Neural progenitor cell (in vitro differentiated cells): ENCODE results near the gene IPO7. TPM values are rescaled to one million over a fixed set of nuclear protein-coding genes. Genes with fewer than 3 reads are reported as not detected.
A peak's percentile ranks its signal among the peaks of the same experiment; 100 is the strongest.

Experiments used
- DNase-seq: peaks from one replicate; pipeline ENCODE4 v3.0.0-alpha.2; 2016; ENCODE audit warnings: low spot score
- H2AFZ ChIP-seq: fragments of 200-600 bp; sonication (generic); replicated peaks from 2 replicates; pipeline ENCODE4 v1.6.1; 2016; ENCODE audit warnings: antibody characterized with exemption
- H3F3A ChIP-seq: fragments of 200-600 bp; sonication (generic); 2 replicates; pipeline ENCODE4 v1.6.1; 2016; ENCODE audit warnings: antibody characterized with exemption, low read depth
- H3K27ac ChIP-seq: fragments of 200-600 bp; sonication (generic); 2 replicates; pipeline ENCODE4 v1.5.1; 2016; ENCODE audit warnings: mild to moderate bottlenecking
- H3K27me3 ChIP-seq: fragments of 200-600 bp; sonication (generic); 2 replicates; pipeline ENCODE4 v1.6.1; 2016; ENCODE audit warnings: mild to moderate bottlenecking, moderate library complexity
- H3K36me3 ChIP-seq: fragments of 200-600 bp; sonication (generic); 2 replicates; pipeline ENCODE4 v1.5.1; 2016
- H3K4me1 ChIP-seq: fragments of 200-600 bp; sonication (generic); 2 replicates; pipeline ENCODE4 v1.6.1; 2016; ENCODE audit warnings: mixed run types
- H3K4me2 ChIP-seq: fragments of 200-600 bp; sonication (generic); 2 replicates; pipeline ENCODE4 v1.6.1; 2016
- H3K4me3 ChIP-seq: fragments of 200-600 bp; sonication (generic); 2 replicates; pipeline ENCODE4 v1.5.1; 2016
- H3K79me2 ChIP-seq: fragments of 200-600 bp; sonication (generic); 2 replicates; pipeline ENCODE4 v1.6.1; 2016; ENCODE audit warnings: low read depth
- H3K9ac ChIP-seq: fragments of 200-600 bp; sonication (generic); 2 replicates; pipeline ENCODE4 v1.6.1; 2016
- H3K9me3 ChIP-seq: fragments of 200-600 bp; sonication (generic); 2 replicates; pipeline ENCODE4 v1.5.1; 2016; ENCODE audit warnings: low read depth
- H4K20me1 ChIP-seq: fragments of 200-600 bp; sonication (generic); 2 replicates; pipeline ENCODE4 v1.6.1; 2016; ENCODE audit warnings: low read depth
- H3K27ac Mint-ChIP-seq: 3 replicates; pipeline ENCODE4 v1.8.0; 2021; ENCODE audit warnings: mixed read lengths
- H3K27me3 Mint-ChIP-seq: 2 replicates; pipeline ENCODE4 v1.8.0; 2022; ENCODE audit warnings: low read depth, mild to moderate bottlenecking, inconsistent platforms, moderate library complexity, mixed read lengths; ENCODE audit not compliant: insufficient read depth
- H3K36me3 Mint-ChIP-seq: 3 replicates; pipeline ENCODE4 v1.8.0; 2021; ENCODE audit warnings: mixed read lengths
- H3K4me1 Mint-ChIP-seq: 3 replicates; pipeline ENCODE4 v1.8.0; 2021; ENCODE audit warnings: mixed read lengths
- H3K4me3 Mint-ChIP-seq: 3 replicates; pipeline ENCODE4 v1.8.0; 2021; ENCODE audit warnings: mild to moderate bottlenecking, moderate library complexity, mixed read lengths
- H3K9me3 Mint-ChIP-seq: 3 replicates; pipeline ENCODE4 v1.8.0; 2020; ENCODE audit warnings: mixed read lengths
- EZH2 ChIP-seq: fragments of 200-600 bp; sonication (generic); IDR thresholded peaks from 2 replicates; pipeline ENCODE4 v1.6.1; 2017; ENCODE audit warnings: antibody characterized with exemption, mild to moderate bottlenecking, moderate library complexity
- EZH2phosphoT487 ChIP-seq: fragments of 200-600 bp; sonication (generic); IDR thresholded peaks from 2 replicates; pipeline ENCODE4 v1.6.1; 2017; ENCODE audit warnings: antibody characterized with exemption
- total RNA-seq: library from RNA; depleted of rRNA; stranded (reverse); fragments of >200 nt; gene quantifications from 2 replicates; pipeline ENCODE4 v1.2.3, GENCODE V29; 2015; ENCODE audit warnings: low replicate concordance
- TF ChIP-seq, protein P1 (sequence below): fragments of 200-600 bp; sonication (generic); IDR thresholded peaks from 2 replicates; pipeline ENCODE4 v1.5.1; 2017; ENCODE audit warnings: antibody characterized with exemption, mild to moderate bottlenecking

IPO7 gene
- 157 and 231 TPM in 2 replicates for total RNA-seq

DNA sequence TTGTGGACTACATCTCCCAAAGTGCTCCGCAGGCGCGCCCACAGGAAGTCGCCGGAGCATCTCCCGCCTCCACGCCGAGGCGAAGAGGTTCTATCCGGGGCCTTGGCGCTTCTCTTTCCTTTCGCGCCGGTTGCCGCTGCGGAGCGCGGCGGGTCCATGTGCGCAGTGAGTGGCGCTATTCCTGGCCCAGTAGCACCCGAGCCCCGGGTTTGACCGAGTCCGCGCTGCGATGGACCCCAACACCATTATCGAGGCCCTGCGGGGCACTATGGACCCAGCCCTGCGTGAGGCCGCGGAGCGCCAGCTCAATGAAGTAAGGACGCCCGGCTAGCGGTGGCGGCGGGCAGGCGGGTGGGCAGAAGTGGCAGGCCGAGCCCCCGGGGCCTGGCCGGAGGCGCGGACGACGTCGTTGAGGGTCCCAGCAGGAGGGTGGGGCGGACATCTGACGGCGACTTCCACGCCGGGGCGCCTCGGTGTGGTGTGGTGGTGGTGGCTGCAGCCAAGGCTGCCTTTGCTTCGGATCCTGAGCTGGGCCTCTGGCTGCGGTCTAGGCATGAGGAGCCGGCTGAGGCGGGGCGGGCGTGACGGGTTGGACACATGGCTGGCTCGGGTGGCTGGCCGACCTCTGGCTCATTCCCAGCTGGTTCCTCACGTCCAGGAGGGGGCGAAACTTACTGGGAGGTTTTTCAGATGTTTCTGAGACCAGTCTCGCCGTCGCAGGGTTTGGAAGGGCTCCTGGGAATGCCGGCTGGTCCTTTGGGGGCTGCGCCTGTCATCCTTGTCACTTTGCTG is at the start of gene IPO7:
TSS of gene IPO7 (plus strand) at position 118 of the 792 bp plus-strand sequence. CDS start at position 230, 112 bp downstream.
- Histone ChIP-seq H4K20me1 (peaks cover 44% of the 10 kb centered on the region), H3K4me2 (peak within 1 kb of the TSS; percentile 84), H3K9me3 (no peaks in the 10 kb centered on the region), H3K4me1 (peaks cover 15% of the 10 kb centered on the region), H3K27ac (peak within 1 kb of the TSS; percentile 60), H3F3A (peaks cover 17% of the 10 kb centered on the region), H3K27me3 (no peaks in the 10 kb centered on the region), H3K4me3 (peak within 1 kb of the TSS; percentile 64), H3K9ac (peak within 1 kb of the TSS; percentile 60), H2AFZ (peak within 1 kb of the TSS; percentile 84), H3K79me2 (peaks cover 52% of the 10 kb centered on the region), H3K36me3 (no peaks in the 10 kb centered on the region)
- Mint-ChIP-seq H3K9me3 (no peaks in the 10 kb centered on the region), H3K27ac (peak within 1 kb of the TSS; percentile 82), H3K4me1 (peaks cover 35% of the 10 kb centered on the region), H3K4me3 (peak within 1 kb of the TSS; percentile 96), H3K36me3 (peaks cover 10% of the 10 kb centered on the region), H3K27me3 (peaks cover 5% of the 10 kb centered on the region)
- TF ChIP-seq EZH2, result no peak
- TF ChIP-seq, protein P1, sequence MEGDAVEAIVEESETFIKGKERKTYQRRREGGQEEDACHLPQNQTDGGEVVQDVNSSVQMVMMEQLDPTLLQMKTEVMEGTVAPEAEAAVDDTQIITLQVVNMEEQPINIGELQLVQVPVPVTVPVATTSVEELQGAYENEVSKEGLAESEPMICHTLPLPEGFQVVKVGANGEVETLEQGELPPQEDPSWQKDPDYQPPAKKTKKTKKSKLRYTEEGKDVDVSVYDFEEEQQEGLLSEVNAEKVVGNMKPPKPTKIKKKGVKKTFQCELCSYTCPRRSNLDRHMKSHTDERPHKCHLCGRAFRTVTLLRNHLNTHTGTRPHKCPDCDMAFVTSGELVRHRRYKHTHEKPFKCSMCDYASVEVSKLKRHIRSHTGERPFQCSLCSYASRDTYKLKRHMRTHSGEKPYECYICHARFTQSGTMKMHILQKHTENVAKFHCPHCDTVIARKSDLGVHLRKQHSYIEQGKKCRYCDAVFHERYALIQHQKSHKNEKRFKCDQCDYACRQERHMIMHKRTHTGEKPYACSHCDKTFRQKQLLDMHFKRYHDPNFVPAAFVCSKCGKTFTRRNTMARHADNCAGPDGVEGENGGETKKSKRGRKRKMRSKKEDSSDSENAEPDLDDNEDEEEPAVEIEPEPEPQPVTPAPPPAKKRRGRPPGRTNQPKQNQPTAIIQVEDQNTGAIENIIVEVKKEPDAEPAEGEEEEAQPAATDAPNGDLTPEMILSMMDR, result peak; percentile 33
- DNase-seq, result peak; percentile 95

- DNase-seq, result no peak
- H4K20me1 ChIP-seq, result no peaks in the 10 kb centered on the region
- H3K4me1 ChIP-seq, result peaks cover 8% of the 10 kb centered on the region
- no peak overlapping the region for H3K27ac ChIP-seq
- no peaks in the 10 kb centered on the region for H3K36me3 ChIP-seq
- Mint-ChIP-seq H3K9me3 (no peaks in the 10 kb centered on the region), H3K27me3 (peaks cover 4% of the 10 kb centered on the region), H3K4me1 (peaks cover 9% of the 10 kb centered on the region), H3K4me3 (no peak overlapping the region), H3K27ac (no peak overlapping the region), H3K36me3 (no peaks in the 10 kb centered on the region)
- no peaks in the 10 kb centered on the region for H3K27me3 ChIP-seq
- peaks cover 8% of the 10 kb centered on the region for H3F3A ChIP-seq
- no peaks in the 10 kb centered on the region for H3K79me2 ChIP-seq
- no peaks in the 10 kb centered on the region for H3K9me3 ChIP-seq
- no peak overlapping the region for H3K9ac ChIP-seq
- H3K4me3 ChIP-seq, result no peak overlapping the region
- TF ChIP-seq EZH2, result no peak
- TF ChIP-seq, protein P1, result no peak
- TF ChIP-seq EZH2phosphoT487, result no peak
- no peak overlapping the region for H3K4me2 ChIP-seq
- H2AFZ ChIP-seq, result no peak overlapping the region
Observed at GRCh38 chr11:9341638-9342178, 42.7 kb upstream of the IPO7 start.

DNA sequence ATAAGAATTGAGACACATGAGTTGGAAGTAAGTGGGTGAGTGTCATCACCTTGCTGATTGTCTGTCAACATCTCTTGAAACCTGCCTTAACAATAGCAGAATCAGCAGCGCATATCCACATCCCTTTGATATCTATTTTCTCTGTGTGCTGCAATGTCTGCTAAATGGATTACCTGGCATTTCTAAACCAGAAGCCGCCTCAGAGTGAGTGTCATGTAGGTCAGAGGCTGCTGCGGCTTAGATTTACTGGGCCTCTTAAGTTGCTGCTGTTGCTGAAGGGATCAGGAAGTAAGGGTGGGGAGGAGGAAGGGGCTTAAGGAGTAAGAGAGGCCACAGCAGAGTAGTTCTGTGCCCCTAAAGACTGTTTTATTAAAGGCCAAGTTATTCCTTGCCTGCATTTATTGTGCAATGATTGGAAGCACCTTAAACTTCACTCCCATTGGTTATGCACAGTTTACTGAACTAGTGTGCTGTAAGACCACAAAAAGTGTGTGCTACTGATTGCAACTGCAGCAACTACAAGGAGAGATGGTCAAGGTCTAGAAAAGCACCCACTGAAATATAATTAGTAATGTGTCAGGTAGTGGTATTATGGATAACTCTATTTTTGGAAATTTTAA is 40.3 kb upstream of the IPO7 start:
- H3K27ac ChIP-seq, result no peak overlapping the region
- no peak overlapping the region for H3K4me3 ChIP-seq
- peak overlapping the region; percentile 29 for H3K27ac Mint-ChIP-seq
- H3K36me3 Mint-ChIP-seq, result no peaks in the 10 kb centered on the region
- H3K4me1 Mint-ChIP-seq, result peaks cover 9% of the 10 kb centered on the region
- H4K20me1 ChIP-seq, result no peaks in the 10 kb centered on the region
- H3F3A ChIP-seq, result peaks cover 11% of the 10 kb centered on the region
- H3K27me3 Mint-ChIP-seq, result peaks cover 5% of the 10 kb centered on the region
- no peaks in the 10 kb centered on the region for H3K36me3 ChIP-seq
- no peak overlapping the region for H3K4me3 Mint-ChIP-seq
- peak overlapping the region; percentile 35 for H3K9ac ChIP-seq
- peak; percentile 45 for DNase-seq
- H3K4me1 ChIP-seq, result peaks cover 12% of the 10 kb centered on the region
- H3K79me2 ChIP-seq, result no peaks in the 10 kb centered on the region
- no peaks in the 10 kb centered on the region for H3K9me3 ChIP-seq
- no peaks in the 10 kb centered on the region for H3K9me3 Mint-ChIP-seq
- H3K27me3 ChIP-seq, result no peaks in the 10 kb centered on the region
- H3K4me2 ChIP-seq, result no peak overlapping the region
- no peak overlapping the region for H2AFZ ChIP-seq
- TF ChIP-seq, protein P1, result no peak
- TF ChIP-seq EZH2phosphoT487, result no peak
- no peak for TF ChIP-seq EZH2
